NB4 (cell line): ENCODE measurements around the gene NOC2L.

ENCODE experiments used
- MYC ChIP-seq: IDR thresholded peaks from 2 replicates; pipeline ENCODE4 v1.6.1; 2011; ENCODE audit warnings: low read depth, low read length
- POLR2A ChIP-seq: IDR thresholded peaks from 2 replicates; pipeline ENCODE4 v1.6.1; 2011; ENCODE audit warnings: mild to moderate bottlenecking; ENCODE audit not compliant: insufficient read length; ENCODE audit errors: extremely low read depth
- TF ChIP-seq, protein P1 (sequence below): IDR thresholded peaks from one replicate; pipeline ENCODE4 v1.5.1; 2012; ENCODE audit warnings: low read depth, low read length
- TF ChIP-seq, protein P2 (sequence below): IDR thresholded peaks from 2 replicates; pipeline ENCODE4 v1.6.1; 2011; ENCODE audit warnings: low read depth, low read length

DNA sequence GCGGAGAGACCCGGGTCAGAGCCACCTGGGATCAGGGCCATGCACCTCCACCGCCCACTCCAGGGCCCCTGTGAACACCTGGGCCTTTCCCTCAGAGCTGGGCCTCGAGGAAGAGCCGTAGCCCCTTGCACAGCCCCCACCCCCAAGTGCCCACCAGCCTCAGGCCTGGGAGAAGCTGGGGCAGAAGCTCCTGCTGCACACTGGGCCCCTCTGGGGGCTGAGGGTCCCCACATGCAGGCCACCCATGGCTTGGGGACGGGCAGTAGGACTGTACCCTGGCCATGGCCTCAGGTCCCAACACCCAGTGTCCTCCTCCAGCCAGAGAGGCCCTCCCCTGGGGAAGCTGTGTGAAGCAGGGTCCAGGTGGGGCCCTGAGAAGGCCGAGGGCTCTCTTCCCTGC lies 6.5 kb downstream of the NOC2L start:
- TF ChIP-seq, protein P1, sequence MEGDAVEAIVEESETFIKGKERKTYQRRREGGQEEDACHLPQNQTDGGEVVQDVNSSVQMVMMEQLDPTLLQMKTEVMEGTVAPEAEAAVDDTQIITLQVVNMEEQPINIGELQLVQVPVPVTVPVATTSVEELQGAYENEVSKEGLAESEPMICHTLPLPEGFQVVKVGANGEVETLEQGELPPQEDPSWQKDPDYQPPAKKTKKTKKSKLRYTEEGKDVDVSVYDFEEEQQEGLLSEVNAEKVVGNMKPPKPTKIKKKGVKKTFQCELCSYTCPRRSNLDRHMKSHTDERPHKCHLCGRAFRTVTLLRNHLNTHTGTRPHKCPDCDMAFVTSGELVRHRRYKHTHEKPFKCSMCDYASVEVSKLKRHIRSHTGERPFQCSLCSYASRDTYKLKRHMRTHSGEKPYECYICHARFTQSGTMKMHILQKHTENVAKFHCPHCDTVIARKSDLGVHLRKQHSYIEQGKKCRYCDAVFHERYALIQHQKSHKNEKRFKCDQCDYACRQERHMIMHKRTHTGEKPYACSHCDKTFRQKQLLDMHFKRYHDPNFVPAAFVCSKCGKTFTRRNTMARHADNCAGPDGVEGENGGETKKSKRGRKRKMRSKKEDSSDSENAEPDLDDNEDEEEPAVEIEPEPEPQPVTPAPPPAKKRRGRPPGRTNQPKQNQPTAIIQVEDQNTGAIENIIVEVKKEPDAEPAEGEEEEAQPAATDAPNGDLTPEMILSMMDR = no peak
- TF ChIP-seq, protein P2, sequence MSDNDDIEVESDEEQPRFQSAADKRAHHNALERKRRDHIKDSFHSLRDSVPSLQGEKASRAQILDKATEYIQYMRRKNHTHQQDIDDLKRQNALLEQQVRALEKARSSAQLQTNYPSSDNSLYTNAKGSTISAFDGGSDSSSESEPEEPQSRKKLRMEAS = no peak
- TF ChIP-seq POLR2A = no peak
- TF ChIP-seq MYC = no peak
